Prostate gland (tissue), 2 donors: ENCODE results near the gene QARS1.

Source experiments
- POLR2A ChIP-seq: fragments of 450-650 bp; IDR thresholded peaks from one replicate; pipeline ENCODE4 v1.6.1; 2016; ENCODE audit warnings: antibody characterized with exemption, mild to moderate bottlenecking
- TF ChIP-seq, protein P1 (sequence below), 4 experiments: fragments of 200-600 bp in 2 of 4; fragments of 450-650 bp in 2 of 4; sonication (generic) in 2 of 4; IDR thresholded peaks; 1 replicate in 3 of 4; 2 replicates in 1 of 4; pipeline ENCODE4 v1.5.1; 2016 to 2019; ENCODE audit warnings: antibody characterized with exemption in 4 of 4, mild to moderate bottlenecking in 2 of 4, moderate library complexity in 2 of 4

DNA sequence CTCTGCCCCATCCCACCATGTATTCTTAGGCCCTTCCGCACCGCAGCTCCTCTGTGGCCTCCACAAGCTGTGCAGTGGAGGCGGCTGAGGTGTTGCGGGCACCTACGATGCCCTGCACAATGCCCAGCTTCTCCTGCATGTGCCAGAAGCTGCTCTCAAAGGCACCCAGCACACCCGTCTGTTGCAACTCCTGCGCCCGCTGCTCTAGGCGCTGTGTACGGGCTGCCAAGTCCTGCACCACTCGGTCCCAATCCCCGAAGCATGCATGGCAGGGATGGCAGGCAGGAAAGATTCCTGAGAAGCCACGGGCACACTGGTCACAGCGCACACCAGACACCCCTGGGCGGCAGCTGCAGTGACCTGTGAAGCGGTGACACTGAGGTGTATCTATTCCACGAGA lies 19.1 kb upstream of the QARS1 start:
- no peak for TF ChIP-seq POLR2A
- TF ChIP-seq, protein P1, sequence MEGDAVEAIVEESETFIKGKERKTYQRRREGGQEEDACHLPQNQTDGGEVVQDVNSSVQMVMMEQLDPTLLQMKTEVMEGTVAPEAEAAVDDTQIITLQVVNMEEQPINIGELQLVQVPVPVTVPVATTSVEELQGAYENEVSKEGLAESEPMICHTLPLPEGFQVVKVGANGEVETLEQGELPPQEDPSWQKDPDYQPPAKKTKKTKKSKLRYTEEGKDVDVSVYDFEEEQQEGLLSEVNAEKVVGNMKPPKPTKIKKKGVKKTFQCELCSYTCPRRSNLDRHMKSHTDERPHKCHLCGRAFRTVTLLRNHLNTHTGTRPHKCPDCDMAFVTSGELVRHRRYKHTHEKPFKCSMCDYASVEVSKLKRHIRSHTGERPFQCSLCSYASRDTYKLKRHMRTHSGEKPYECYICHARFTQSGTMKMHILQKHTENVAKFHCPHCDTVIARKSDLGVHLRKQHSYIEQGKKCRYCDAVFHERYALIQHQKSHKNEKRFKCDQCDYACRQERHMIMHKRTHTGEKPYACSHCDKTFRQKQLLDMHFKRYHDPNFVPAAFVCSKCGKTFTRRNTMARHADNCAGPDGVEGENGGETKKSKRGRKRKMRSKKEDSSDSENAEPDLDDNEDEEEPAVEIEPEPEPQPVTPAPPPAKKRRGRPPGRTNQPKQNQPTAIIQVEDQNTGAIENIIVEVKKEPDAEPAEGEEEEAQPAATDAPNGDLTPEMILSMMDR (IDR thresholded peaks at IDR 0.05): no peak
